COLO829 (cell line): ENCODE measurements around the gene MSMO1.

Experiments used
- DNase-seq: peaks from one replicate; pipeline ENCODE4 v3.0.0; 2012; ENCODE audit warnings: low spot score

MSMO1 gene

DNA sequence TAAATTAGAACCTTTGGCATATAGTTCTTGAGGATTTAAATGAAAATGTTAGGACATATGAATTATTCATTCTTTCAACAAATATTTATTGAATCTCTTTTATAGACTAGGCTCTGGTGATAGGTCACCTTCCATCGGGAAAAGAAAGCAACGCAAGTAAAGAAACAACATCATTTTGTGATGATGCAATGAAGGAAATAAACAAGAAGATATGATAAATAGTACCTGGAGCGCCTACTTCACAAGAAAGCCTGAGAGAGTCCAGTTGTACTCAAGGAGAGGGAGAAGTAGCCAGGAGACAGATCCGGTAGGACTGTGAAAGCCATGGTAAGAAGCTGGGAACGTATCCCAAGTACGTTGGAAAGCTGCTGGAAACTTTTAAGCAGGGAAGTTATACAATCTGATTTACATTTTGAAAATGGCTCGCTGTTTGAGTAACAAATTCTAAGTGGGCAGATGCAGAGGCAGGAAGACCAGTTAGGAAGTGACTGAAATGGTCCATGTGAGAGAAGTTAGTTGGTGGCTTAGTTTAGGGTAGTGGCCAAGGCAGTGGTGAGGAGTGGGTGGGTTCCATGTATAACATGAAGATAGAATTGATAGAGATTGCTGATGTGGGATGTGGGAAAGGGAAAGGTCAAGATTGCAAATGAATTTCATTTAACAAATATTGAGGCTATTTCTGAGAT lies 33.7 kb downstream of the MSMO1 start:
- DNase-seq = no peak

DNA sequence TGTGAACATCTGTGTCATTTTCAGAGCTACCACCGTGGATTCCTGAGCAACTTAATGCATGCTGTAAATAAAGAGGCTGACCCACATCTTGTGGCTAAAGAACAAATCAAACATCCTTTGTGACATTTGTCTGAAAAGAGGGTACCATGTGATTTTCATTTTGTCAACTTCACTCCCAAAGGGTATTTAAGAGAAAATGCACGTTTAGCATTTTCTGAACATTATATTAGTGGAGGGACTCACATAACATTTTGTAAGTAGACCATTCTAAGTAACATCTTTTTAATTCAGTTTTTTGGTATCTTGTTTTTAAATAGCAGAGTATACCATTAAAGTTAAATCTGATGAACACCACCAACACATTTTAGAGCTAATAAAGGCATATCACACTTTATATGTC lies 34.3 kb downstream of the MSMO1 start:
- no peak for DNase-seq

DNA sequence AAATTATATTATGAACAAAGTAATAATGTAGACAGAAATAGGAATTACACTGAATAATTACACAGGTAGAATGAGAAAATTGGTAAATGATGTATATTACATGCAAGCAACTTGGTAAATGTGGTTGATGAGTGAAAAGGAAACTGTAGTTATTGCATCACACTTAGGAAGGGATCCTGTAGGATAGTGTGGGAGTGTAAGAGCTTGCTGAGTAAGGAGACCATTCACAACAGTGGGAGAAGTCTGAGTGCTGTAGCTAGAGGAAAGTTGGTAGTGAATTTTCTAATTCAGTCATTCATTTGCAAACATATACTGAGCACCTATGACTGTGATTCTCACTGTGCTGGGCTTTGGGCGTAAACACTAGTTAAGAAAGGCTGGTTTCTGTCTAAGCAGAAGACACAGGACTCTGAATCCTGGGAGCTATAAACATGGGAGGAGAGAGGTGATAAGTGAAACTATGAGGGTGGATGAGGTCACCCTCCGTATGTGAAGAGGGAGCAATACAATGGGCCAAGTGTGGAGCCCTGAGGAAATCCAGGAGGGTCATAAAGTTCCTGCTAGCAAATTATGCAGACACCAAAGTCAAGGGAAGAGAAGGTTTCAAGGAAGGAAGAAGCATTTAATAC lies 37.1 kb downstream of the MSMO1 start:
- no peak for DNase-seq

DNA sequence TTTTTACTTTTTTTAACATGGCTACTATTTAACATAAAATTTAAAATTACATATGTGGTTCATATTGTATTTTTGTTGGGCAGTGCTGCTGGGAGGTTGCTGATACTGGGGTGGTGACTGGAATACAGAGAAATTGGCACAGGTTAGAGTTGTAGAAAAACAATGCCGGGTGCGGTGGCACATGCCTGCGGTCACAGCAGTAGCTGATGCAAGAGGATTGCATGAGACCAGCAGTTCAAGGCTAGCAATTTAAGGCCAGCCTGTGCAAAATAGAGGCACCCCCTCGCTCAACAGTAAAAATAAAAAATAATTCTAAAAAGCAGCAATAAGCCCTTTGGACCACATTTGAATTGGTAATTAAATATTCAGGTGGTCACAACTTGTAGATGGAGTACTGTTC lies 39.6 kb downstream of the MSMO1 start:
- DNase-seq = no peak

DNA sequence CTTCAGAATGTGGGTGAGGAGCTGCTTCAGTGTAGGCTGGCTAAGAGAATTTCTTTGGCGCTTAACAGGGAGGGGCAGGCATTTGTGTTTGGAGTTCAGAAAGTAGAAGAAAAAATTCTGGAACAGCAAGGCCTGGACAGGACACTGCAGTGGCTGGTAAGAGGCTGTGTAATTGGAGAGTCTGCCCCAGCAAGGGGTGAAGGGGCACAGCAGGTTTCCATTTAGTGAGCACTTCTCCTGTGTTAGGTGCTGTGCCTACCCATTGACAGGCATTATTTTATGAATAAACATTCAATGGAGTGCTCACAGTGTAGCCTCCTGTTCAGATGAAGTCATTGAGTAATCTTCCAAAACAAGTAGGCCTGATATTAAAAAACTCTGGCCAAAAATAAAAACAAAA lies 40.6 kb downstream of the MSMO1 start:
- DNase-seq = no peak

DNA sequence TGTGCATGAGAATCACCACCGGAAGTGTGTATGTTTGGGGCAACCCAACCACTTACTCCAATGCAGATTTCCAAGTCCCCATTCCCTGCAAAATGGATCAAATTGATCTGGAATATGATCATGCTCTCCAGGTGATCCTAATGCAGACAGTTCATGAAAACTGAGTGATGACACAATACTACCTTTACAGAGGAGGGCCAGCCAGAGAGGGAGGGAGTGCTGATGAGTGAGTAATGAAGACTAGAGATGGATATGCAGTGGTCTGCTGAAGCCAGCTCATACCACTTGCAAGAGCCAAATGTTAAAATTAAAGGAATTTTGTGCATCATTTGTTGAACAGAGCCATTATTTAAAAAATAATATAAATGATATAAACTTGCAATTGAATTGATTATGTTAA lies 41.1 kb downstream of the MSMO1 start:
- no peak for DNase-seq

DNA sequence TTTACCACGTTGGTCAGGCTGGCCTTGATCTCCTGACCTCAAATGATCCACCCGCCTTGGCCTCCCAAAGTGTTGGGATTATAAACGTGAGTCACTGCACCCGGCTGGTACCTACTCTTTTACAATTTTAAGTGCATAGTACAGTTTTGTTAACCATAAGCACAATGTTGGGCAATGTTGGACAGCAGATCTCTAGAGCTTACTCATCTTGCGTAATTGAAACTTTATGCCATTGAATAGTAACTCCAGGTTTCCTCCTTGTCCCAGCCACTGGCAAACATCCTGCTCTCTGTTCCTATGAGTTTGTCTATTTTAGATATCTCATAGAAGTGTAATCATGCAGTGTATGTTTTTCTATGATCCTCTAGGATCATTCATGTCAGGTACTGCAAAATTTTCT lies 42.1 kb downstream of the MSMO1 start:
- DNase-seq = no peak

DNA sequence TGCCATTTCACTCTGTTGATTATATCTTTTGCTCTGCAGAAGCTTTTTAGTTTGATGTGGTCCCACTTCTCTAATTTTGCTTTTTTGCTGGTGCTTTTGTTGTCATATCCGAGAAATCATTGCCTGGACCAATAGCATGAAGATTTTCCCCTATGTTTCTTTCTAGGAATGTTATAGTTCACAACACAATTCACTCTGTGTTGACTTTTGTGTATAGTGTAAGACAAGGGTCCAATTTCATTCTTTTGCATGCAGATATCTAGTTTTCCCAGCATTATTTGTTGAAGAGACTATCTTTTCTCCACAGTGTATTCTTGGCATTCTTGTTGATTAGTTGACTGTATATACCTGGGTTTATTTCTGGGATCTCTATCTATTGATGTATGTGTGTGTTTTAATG lies 43.1 kb downstream of the MSMO1 start:
- DNase-seq = no peak

DNA sequence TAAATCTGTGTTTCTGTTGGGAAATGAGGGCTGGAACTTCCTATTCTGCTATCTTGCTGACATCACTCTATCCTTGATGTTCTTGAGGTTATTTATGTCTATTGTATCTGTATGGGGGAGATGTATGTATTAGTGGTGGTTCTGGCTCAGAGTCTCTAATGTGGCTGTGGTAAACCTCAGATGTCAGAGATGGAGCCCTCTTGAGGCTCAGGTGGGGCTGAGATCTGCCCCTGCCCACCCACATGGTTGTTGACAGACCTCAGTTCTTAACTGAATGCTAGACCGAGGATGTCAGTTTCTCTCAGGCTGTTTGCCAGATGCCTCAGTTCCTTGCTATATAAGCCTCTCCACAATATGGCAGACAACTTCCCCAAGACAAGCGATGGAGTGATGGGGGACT lies 48.0 kb downstream of the MSMO1 start:
- DNase-seq = no peak

DNA sequence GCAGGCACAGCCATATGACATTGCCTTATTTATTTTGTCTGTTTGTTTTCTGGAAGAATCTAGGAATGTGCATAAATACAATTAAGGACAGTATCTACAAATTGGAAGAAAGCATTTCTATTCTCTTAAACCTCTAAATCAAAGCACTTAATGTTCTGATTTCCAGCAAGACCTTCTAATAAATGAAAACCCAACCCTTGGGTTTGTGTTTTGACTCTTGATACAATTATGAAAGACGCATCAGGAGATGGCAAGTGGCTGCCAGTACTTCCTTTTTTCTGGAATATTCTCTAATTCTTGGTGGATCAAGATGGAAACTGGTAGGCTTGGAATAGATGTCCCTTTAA lies 50.9 kb downstream of the MSMO1 start:
- no peak for DNase-seq

DNA sequence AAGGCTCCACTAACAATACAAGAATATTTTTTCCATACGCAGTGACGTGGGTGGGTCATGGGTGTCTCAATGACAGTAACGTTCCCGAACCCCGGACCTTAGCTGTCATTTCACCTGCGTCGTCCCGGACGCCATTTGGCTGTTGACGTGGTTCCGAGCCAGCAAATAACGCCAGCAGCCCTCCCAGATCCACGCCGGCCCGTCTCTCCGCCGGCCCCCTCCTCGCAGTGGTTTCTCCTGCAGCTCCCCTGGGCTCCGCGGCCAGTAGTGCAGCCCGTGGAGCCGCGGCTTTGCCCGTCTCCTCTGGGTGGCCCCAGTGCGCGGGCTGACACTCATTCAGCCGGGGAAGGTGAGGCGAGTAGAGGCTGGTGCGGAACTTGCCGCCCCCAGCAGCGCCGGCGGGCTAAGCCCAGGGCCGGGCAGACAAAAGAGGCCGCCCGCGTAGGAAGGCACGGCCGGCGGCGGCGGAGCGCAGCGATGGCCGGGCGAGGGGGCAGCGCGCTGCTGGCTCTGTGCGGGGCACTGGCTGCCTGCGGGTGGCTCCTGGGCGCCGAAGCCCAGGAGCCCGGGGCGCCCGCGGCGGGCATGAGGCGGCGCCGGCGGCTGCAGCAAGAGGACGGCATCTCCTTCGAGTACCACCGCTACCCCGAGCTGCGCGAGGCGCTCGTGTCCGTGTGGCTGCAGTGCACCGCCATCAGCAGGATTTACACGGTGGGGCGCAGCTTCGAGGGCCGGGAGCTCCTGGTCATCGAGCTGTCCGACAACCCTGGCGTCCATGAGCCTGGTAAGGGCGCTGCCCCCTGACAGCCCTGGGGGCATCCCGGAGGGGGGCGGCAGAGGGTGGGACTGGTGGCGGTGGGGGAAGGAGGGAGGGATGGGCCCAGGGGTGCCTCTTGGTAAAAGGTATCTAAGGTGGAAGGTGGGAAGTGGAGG lies 51.5 kb downstream of the MSMO1 start, which contains the start of gene CPE:
CPE (plus strand) TSS at position 264 of the 933 bp plus-strand sequence; CDS start at position 478, 214 bp downstream.
- DNase-seq = peak; percentile 41

DNA sequence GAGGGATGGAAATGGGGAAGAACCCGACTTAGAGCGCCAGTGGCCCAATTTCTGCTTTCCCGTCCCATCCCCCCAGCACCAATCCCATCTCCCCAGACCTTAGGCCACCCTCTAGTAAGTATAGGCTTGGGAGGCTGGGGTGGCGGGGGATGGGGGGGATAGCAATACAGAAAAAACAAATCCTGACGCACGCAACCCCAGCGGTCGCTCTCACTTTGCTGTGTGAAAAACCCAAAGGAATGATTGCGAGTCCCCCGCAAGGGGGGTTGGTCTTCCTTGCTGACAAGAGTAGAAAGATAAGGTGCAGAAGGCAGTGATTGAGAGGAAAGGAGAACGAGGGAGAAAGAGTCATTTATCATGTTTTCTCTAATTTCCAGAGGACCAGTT lies 52.2 kb downstream of the MSMO1 start:
- DNase-seq = no peak

DNA sequence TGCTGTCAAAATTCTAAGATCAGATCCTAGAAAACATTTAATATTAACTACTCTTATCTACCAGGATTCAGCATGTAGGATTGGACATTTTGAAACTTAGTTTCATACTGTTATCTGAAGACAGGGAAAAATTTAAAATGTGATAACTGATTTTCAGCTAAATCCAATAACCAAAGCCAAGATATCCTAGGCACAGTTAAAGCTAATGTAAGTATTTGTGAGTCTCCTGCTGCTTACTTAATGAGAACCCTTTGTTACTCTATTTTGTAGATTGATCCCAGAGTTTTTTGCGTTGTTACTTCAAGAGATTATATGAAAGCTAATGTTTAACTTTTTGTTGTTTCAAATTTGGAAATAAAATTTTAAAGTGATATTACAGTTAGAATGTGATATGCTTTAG lies 53.3 kb downstream of the MSMO1 start:
- DNase-seq = no peak

DNA sequence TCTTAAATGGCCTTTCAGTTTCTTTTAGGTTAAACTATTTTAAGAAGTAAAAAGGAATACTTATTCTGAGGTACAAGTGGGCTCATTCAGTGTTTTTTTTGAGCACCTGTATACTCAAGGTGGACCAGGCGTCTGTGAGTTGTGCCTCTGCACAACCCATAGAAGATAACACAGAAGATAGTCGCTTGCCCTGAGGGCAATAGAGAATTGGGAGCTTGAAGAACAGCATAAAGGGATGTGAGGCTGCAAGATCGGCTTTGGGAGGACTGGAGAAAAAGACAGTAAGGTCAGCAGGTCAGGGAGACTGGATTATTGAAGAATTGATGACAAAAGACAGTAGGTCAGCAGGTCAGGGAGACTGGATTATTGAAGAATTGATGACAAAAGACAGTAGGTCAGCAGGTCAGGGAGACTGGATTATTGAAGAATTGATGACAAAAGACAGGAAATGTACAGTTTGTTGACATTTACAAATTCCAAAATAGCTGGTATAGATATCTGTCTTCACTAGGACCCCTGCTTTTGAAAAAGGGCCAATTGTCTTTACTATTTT lies 54.4 kb downstream of the MSMO1 start:
- no peak for DNase-seq

DNA sequence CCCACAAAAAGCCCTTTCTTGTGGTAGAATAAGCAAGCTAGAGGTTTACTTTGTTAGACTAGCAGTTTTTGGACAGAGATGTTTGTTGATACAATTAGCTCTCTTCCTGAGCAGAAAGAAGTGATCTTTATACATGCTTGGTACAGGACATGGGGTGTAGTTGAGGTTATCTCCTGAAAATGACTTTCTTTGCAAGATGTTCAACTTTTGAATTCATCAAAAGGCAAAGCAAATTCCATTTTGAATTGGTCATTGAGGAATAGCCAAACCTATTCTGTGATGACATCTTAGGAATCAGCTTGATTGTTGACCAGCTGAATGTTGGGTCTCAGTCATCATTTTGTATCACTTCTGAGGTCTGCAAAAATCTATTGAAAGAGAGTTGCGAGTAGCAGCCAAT lies 55.2 kb downstream of the MSMO1 start:
- DNase-seq = no peak

DNA sequence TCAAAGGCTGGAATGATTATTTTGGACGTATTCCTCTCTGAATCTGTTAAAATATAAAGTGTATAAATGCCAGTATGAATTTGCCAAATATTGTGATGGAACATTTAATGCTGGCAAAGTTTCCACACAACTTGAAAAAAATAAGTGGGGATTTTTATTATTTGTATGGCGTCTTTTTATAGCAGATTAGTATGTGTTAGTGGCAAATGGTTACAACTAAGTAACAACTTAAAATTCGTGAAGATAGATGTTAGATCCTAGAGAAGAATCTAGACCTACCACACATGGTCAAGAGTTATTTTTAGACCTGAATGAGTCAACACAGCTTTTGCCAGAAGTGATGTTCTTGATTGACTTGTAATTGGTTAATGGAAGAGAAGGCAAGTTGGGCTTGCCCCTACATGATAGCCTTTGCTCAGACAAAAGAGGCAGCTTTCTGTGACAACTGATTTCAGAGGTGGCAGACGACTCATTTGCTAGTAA lies 56.2 kb downstream of the MSMO1 start:
- no peak for DNase-seq

DNA sequence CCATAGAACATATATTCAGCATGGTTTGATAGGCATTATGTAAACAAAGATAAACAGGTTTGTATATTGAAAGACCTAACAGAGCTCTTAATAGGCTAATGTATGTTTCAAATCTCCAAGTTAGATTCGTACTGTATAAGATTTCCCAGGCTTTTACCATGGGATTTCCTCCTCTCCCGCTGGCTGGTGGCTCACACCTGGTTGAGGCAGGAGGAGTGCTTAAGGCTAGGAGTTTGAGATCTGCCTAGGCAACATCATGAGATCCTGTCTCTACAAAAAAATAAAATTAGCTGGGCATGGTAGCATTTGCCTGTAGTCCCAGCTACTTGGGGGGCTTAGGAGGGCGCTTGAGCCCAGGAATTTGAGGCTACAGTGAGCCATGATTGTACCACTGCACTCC lies 56.7 kb downstream of the MSMO1 start:
- DNase-seq = no peak

DNA sequence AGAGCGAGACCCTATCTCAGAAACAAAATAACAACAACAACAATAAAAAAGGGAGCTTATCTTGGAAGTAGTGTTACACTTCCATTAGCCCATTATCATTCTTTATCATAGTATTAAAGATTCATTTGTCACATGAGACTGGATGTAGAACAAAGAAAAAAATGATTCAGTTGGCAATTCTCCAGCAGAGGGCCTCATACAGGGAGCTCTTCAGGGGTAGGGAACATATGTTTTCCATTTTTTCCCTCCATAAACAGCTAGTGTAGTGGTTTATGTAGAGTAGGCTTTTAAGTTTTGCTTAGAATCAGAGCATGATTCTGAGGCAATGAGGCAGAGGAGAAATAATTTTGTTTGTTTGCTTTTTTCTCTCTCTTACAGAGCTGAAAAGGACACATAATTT lies 57.1 kb downstream of the MSMO1 start:
- DNase-seq = no peak

DNA sequence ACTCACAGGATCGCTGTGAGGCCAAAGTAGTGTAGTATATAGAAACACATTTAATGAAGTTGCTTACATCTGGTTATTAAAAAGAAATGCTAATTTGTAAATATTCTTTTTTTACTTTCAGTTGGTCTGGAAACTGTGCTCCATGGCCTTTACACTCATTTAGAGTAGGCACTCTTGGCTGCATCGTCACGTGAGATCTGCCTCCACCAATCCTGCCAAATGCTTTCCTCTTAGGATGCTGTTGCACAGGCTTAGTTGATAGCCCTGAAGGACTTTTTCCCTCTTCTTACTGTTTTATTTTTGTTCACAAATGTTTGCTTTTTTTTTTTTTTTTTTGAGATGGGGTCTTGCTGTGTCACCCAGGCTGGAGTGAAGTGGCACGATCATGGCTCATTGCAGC lies 57.7 kb downstream of the MSMO1 start:
- no peak for DNase-seq

DNA sequence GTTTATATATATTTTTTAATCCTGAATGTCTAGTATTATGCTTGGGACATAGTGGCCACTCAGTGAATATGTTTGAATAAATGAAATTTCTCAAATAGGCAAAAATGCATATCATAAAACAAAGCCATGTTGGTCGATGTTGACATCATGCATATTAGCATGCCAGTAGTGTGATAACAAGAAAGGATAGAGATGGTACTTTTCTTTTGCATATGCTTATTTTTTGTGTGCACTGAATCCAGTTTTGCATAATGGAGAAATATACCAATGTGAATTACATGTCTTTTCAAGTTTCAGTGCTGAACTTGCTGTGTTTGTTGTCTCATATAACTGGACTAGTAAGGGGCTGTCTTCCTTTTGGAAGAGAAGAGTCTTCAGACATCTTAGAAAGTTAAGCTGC lies 58.9 kb downstream of the MSMO1 start:
- DNase-seq = no peak

DNA sequence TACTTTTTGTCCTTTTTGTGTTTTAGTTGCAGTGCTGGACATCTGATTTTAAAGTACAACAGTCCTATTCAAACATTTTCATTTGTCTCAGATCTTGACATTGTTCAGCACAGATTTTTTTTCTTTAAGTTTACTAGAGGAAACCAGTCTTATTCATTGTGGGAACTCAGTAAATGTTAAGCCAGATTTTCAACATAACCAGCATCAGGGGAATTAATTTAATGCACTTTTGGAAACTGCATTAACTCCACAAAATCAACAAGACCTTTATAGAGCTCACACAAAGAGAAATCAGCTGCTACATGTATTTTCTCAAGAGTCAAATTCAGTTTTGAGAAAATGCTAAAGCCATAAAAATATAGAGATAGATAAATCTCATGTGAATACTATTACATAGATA lies 61.3 kb downstream of the MSMO1 start:
- no peak for DNase-seq
